Right atrium auricular region (tissue), 2 donors: ENCODE results near the gene ZNF79. TPM values are rescaled to one million over a fixed set of nuclear protein-coding genes. Genes with fewer than 3 reads are reported as not detected.

Source experiments
- DNase-seq: peaks from one replicate; pipeline ENCODE4 v3.0.0-alpha.2; 2019; ENCODE audit warnings: low spot score
- H3K27ac ChIP-seq, 2 donors: fragments of 200-600 bp; sonication (generic); 1 replicate in 1 of 2; 2 replicates in 1 of 2; pipeline ENCODE4 v1.5.1; 2016 to 2019
- H3K27me3 ChIP-seq, 2 donors: fragments of 200-600 bp; sonication (generic); one replicate each; pipeline versions ENCODE4 v1.5.1 to v1.6.0; 2017 to 2019
- H3K36me3 ChIP-seq: fragments of 200-600 bp; sonication (generic); one replicate; pipeline ENCODE4 v1.5.1; 2016
- H3K4me1 ChIP-seq, 2 donors: fragments of 200-600 bp; sonication (generic); one replicate each; pipeline versions ENCODE4 v1.5.1 to v1.6.0; 2017 to 2019
- H3K4me3 ChIP-seq, 2 donors: fragments of 200-600 bp; sonication (generic); 1 replicate in 1 of 2; 2 replicates in 1 of 2; pipeline ENCODE4 v1.5.1; 2017 to 2019; ENCODE audit warnings: mild to moderate bottlenecking in 1 of 2, moderate library complexity in 1 of 2
- H3K9me3 ChIP-seq, 2 donors: fragments of 200-600 bp; sonication (generic); one replicate each; pipeline ENCODE4 v1.5.1; 2019
- total RNA-seq, 2 donors: library from RNA; depleted of rRNA; stranded (reverse); fragments of >200 nt; gene quantifications; one replicate each; pipeline ENCODE4 v1.1.0, GENCODE V29; 2016
- TF ChIP-seq, protein P1 (sequence below), 2 donors: fragments of 200-600 bp; sonication (generic); IDR thresholded peaks; one replicate each; pipeline ENCODE4 v1.5.1; 2019; ENCODE audit warnings: antibody characterized with exemption in 2 of 2

ZNF79 gene
- total RNA-seq, 2 donors from 2014 or later: 5.7 TPM

DNA sequence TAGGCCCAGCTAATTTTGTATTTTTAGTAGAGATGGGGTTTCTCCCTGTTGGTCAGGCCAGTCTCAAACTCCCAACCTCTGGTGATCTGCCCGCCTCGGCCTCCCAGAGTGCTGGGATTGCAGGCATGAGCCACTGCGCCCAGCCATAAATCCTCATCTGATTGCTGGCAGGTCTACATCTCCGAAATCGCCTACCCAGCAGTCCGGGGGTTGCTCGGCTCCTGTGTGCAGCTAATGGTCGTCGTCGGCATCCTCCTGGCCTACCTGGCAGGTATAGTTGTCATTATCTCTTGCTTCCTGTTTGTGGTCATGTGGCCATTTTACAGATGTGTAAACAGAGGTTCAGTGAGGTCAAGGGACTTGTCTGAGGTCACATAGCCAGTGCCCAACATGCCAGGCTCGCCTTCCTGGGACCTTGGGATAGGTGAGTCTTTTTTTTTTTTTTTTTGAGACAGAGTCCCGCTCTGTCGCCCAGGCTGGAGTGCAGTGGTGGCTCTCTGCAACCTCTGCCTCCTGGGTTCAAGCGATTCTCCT lies 24.4 kb upstream of the ZNF79 start:
- DNase-seq: no peak
- H3K36me3 ChIP-seq: peaks cover 11% of the 10 kb centered on the region

DNA sequence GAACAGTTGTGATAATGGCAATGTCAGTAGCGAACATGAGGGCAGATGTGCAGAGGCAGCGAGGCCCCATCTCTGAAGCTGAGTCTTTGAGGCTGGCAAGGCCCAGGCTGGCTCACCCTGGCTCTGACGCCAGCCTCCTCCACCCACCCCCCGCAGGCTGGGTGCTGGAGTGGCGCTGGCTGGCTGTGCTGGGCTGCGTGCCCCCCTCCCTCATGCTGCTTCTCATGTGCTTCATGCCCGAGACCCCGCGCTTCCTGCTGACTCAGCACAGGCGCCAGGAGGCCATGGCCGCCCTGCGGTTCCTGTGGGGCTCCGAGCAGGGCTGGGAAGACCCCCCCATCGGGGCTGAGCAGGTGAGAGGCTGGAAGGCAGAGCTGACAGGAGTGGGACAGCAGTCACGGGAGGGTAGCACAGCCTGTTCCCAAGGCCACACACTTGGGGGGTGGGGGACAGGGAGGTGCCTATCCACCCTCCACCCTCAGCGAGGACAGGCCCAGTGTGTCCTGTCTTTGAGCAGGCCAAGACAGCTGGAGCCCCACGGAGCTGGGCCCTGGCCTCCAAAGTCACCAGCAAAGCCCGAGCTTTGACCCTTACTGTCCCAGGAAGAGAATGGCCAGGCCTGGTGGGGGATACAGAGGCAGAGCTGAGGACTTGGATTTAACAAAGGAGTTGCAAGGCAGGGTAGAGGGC lies 21.6 kb upstream of the ZNF79 start:
- Histone ChIP-seq H3K27me3 (no peaks in the 10 kb centered on the region), H3K4me3 (no peak overlapping the region), H3K4me1 (peaks cover 0 to 28% of the 10 kb centered on the region in 2 donors), H3K9me3 (no peaks in the 10 kb centered on the region), H3K36me3 (peaks cover 21% of the 10 kb centered on the region), H3K27ac (no peak overlapping the region)
- TF ChIP-seq, protein P1, sequence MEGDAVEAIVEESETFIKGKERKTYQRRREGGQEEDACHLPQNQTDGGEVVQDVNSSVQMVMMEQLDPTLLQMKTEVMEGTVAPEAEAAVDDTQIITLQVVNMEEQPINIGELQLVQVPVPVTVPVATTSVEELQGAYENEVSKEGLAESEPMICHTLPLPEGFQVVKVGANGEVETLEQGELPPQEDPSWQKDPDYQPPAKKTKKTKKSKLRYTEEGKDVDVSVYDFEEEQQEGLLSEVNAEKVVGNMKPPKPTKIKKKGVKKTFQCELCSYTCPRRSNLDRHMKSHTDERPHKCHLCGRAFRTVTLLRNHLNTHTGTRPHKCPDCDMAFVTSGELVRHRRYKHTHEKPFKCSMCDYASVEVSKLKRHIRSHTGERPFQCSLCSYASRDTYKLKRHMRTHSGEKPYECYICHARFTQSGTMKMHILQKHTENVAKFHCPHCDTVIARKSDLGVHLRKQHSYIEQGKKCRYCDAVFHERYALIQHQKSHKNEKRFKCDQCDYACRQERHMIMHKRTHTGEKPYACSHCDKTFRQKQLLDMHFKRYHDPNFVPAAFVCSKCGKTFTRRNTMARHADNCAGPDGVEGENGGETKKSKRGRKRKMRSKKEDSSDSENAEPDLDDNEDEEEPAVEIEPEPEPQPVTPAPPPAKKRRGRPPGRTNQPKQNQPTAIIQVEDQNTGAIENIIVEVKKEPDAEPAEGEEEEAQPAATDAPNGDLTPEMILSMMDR (IDR thresholded peaks at IDR 0.05): no peak
- no peak for DNase-seq

More for the DNA sequence above, 24.4 kb upstream of the ZNF79 start:
- Histone ChIP-seq H3K9me3 (no peaks in the 10 kb centered on the region), H3K27ac (no peak overlapping the region), H3K27me3 (no peaks in the 10 kb centered on the region), H3K4me1 (peaks cover 0 to 22% of the 10 kb centered on the region in 2 donors), H3K4me3 (no peak overlapping the region)
- TF ChIP-seq, protein P1 (IDR thresholded peaks at IDR 0.05): no peak

DNA sequence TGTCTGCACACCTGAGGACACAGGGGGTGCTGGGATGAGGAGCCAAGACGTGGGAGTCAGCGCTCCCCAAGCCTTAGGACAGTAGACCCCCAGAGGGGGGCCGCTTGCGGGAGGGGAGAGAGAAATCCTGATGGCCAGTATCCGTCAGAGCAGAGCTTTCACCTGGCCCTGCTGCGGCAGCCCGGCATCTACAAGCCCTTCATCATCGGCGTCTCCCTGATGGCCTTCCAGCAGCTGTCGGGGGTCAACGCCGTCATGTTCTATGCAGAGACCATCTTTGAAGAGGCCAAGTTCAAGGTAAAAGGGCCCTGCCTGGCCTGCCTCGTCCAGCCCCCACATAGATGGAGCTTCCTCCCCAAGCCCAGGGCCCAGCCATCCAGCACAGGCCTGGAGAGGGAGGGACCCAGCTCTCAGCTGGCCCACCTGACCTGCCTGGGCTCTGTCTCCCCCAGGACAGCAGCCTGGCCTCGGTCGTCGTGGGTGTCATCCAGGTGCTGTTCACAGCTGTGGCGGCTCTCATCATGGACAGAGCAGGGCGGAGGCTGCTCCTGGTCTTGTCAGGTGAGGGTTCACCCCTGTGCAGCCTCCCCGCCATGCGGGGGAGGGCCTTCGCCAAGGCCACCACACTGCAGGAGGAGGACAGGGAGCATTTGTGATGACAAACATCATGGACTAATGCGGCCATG lies 20.5 kb upstream of the ZNF79 start:
- no peaks in the 10 kb centered on the region for H3K27me3 ChIP-seq
- peaks cover 21% of the 10 kb centered on the region for H3K36me3 ChIP-seq
- DNase-seq: no peak

DNA sequence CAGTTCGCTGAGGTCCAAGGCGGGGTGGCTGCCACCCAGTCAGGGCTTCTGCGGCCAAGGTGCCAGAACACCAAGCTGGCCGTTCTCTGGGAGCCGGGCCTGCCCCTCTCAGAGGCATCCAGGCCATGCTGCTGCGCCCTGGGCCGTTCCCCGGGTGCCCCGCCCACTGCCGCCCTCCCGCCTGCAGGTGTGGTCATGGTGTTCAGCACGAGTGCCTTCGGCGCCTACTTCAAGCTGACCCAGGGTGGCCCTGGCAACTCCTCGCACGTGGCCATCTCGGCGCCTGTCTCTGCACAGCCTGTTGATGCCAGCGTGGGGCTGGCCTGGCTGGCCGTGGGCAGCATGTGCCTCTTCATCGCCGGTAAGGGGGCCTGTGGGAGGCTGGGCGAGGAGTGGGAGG lies 19.6 kb upstream of the ZNF79 start:
- Histone ChIP-seq H3K27ac (no peak overlapping the region), H3K36me3 (peaks cover 21% of the 10 kb centered on the region), H3K4me3 (no peak overlapping the region), H3K4me1 (peaks cover 0 to 16% of the 10 kb centered on the region in 2 donors), H3K9me3 (no peaks in the 10 kb centered on the region), H3K27me3 (no peaks in the 10 kb centered on the region)
- DNase-seq: no peak
- TF ChIP-seq, protein P1 (IDR thresholded peaks at IDR 0.05): no peak

More for the DNA sequence above, 20.5 kb upstream of the ZNF79 start:
- TF ChIP-seq, protein P1 (IDR thresholded peaks at IDR 0.05): no peak
- Histone ChIP-seq H3K4me3 (no peak overlapping the region), H3K9me3 (no peaks in the 10 kb centered on the region), H3K4me1 (peaks cover 0 to 20% of the 10 kb centered on the region in 2 donors), H3K27ac (no peak overlapping the region)

DNA sequence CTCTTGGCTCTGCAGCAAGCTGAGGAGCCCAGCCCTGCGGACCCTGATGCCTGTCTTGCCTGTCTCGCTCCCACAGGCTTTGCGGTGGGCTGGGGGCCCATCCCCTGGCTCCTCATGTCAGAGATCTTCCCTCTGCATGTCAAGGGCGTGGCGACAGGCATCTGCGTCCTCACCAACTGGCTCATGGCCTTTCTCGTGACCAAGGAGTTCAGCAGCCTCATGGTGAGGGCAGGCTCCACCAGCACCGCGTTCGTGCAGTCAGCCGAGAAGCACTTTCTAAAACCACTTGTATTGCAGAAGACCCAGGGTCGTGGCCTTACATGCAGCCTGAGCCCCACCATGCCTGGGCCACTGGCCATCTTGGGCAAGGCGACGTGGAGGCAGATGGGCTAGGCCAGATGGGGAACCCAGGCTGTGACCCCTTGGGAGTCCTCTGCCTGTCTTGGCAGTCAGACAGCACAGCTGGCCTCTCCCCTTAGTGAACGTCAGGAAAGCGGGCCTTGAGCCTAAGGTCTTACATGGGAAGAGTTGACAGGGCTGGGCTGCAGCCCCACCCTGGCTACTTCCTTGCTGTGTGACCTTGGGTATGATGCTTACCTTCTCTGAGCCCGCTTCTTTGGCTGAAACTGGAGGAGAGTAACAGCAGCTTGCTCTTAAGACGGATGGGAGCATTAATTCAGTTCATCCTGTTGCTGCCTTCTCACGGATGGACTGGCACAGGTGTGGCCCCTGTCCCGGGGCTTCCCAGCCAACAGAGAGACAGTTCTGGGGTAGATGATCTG lies 18.6 kb upstream of the ZNF79 start:
- no peak overlapping the region for H3K27ac ChIP-seq
- TF ChIP-seq, protein P1 (IDR thresholded peaks at IDR 0.05): no peak
- H3K36me3 ChIP-seq: peaks cover 21% of the 10 kb centered on the region
- no peaks in the 10 kb centered on the region for H3K27me3 ChIP-seq
- H3K4me1 ChIP-seq: peaks cover 0 to 16% of the 10 kb centered on the region in 2 donors
- no peak overlapping the region for H3K4me3 ChIP-seq
- no peak for DNase-seq
- H3K9me3 ChIP-seq: no peaks in the 10 kb centered on the region
